Gastroesophageal sphincter (tissue), 3 donors: Measurements from ENCODE around the gene FAU.

Experiments used
- CTCF ChIP-seq, 4 experiments: fragments of 200-600 bp in 2 of 4; fragments of 450-650 bp in 2 of 4; sonication (generic) in 1 of 4; IDR thresholded peaks; one replicate each; pipeline ENCODE4 v1.5.1; 2017 to 2019; ENCODE audit warnings: antibody characterized with exemption in 4 of 4, mild to moderate bottlenecking in 2 of 4, moderate library complexity in 2 of 4
- POLR2A ChIP-seq, 2 donors: fragments of 450-650 bp; IDR thresholded peaks; one replicate each; pipeline ENCODE4 v1.6.1; 2017; ENCODE audit warnings: antibody characterized with exemption in 2 of 2, mild to moderate bottlenecking in 2 of 2, moderate library complexity in 1 of 2

- no peak for TF ChIP-seq CTCF (IDR thresholded peaks at IDR 0.05)
- TF ChIP-seq POLR2A (IDR thresholded peaks at IDR 0.05), result no peak
These were observed 38.6 kb downstream of the FAU start for GRCh38 chr11:65083134-65083833.
